OCI-LY3 (cell line): ENCODE measurements around the gene CUBN.

Experiments used
- EZH2phosphoT487 ChIP-seq: fragments of 200-600 bp; shearing (Covaris generic); IDR thresholded peaks from 2 replicates; pipeline ENCODE4 v1.6.1; 2018; ENCODE audit warnings: antibody characterized with exemption, mixed run types, low read depth
- TF ChIP-seq, protein P1 (sequence below): fragments of 200-600, 300-600 bp; sonication (generic); IDR thresholded peaks from 2 replicates; pipeline ENCODE4 v1.5.1; 2014; ENCODE audit warnings: antibody characterized with exemption, low read length, low read depth

DNA sequence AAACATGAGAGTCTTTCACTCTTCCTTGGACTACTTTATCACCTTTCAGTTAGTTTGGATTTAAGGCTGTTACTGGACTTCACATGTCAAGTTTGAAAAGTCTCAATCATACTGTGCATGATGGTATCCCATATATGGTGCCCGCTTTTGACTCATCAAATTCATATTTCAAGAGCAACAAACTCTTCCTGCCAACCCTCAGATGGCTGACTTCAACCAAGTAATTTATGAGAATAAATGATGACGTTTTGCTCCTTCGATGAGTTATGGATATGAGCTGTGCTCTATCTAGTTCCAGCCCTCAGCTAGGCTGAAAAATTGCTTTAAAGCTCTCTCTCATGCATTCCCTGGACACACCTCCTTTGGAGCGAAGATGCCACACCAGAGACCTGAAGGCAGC is 202.1 kb downstream of the CUBN start:
- TF ChIP-seq, protein P1, sequence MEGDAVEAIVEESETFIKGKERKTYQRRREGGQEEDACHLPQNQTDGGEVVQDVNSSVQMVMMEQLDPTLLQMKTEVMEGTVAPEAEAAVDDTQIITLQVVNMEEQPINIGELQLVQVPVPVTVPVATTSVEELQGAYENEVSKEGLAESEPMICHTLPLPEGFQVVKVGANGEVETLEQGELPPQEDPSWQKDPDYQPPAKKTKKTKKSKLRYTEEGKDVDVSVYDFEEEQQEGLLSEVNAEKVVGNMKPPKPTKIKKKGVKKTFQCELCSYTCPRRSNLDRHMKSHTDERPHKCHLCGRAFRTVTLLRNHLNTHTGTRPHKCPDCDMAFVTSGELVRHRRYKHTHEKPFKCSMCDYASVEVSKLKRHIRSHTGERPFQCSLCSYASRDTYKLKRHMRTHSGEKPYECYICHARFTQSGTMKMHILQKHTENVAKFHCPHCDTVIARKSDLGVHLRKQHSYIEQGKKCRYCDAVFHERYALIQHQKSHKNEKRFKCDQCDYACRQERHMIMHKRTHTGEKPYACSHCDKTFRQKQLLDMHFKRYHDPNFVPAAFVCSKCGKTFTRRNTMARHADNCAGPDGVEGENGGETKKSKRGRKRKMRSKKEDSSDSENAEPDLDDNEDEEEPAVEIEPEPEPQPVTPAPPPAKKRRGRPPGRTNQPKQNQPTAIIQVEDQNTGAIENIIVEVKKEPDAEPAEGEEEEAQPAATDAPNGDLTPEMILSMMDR: no peak
- TF ChIP-seq EZH2phosphoT487: no peak
